ENCODE results near the gene RPL35A. TPM values are rescaled to one million over a fixed set of nuclear protein-coding genes. Genes with fewer than 3 reads are reported as not detected.

The RPL35A gene
- total and polyA plus RNA-seq, 9 of the 15 experiments (the other 6 are each of a cell fraction or from before 2014, with no cell fraction given) = 1,475 to 2,942 (median 2,367) TPM

- TF ChIP-seq, protein P1, sequence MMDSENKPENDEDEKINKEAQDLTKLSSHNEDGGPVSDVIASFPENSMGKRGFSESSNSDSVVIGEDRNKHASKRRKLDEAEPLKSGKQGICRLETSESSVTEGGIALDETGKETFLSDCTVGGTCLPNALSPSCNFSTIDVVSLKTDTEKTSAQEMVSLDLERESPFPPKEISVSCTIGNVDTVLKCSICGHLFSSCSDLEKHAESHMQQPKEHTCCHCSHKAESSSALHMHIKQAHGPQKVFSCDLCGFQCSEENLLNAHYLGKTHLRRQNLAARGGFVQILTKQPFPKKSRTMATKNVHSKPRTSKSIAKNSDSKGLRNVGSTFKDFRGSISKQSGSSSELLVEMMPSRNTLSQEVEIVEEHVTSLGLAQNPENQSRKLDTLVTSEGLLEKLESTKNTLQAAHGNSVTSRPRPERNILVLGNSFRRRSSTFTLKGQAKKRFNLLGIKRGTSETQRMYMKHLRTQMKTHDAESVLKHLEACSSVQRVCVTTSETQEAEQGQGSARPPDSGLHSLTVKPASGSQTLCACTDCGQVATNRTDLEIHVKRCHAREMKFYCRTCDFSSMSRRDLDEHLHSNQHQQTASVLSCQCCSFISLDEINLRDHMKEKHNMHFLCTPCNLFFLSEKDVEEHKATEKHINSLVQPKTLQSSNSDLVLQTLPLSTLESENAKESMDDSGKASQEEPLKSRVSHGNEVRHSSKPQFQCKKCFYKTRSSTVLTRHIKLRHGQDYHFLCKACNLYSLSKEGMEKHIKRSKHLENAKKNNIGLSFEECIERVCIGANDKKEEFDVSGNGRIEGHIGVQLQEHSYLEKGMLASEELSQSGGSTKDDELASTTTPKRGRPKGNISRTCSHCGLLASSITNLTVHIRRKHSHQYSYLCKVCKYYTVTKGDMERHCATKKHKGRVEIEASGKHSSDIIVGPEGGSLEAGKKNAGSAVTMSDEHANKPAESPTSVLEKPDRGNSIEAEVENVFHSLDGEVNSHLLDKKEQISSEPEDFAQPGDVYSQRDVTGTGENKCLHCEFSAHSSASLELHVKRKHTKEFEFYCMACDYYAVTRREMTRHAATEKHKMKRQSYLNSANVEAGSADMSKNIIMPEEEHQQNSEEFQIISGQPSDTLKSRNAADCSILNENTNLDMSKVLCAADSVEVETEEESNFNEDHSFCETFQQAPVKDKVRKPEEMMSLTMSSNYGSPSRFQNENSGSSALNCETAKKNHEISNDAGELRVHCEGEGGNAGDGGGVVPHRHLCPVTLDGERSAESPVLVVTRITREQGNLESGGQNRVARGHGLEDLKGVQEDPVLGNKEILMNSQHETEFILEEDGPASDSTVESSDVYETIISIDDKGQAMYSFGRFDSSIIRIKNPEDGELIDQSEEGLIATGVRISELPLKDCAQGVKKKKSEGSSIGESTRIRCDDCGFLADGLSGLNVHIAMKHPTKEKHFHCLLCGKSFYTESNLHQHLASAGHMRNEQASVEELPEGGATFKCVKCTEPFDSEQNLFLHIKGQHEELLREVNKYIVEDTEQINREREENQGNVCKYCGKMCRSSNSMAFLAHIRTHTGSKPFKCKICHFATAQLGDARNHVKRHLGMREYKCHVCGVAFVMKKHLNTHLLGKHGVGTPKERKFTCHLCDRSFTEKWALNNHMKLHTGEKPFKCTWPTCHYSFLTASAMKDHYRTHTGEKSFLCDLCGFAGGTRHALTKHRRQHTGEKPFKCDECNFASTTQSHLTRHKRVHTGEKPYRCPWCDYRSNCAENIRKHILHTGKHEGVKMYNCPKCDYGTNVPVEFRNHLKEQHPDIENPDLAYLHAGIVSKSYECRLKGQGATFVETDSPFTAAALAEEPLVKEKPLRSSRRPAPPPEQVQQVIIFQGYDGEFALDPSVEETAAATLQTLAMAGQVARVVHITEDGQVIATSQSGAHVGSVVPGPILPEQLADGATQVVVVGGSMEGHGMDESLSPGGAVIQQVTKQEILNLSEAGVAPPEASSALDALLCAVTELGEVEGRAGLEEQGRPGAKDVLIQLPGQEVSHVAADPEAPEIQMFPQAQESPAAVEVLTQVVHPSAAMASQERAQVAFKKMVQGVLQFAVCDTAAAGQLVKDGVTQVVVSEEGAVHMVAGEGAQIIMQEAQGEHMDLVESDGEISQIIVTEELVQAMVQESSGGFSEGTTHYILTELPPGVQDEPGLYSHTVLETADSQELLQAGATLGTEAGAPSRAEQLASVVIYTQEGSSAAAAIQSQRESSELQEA (IDR thresholded peaks at IDR 0.05; ENCODE audit: low read depth) = no peak
- no peak for TF ChIP-seq HMGN3 (IDR thresholded peaks at IDR 0.05; ENCODE audit: borderline replicate concordance, extremely low read depth, insufficient read length, low read depth, low read length)
- peak; percentile 26; the same call in 1 of the 2 replicates for TF ChIP-seq THRAP3 (IDR thresholded peaks at IDR 0.05; ENCODE audit: borderline replicate concordance)
- no peak for TF ChIP-seq ZNF12 (CRISPR knock-in tag; IDR thresholded peaks at IDR 0.05)
- TF ChIP-seq TSC22D4 (tag; IDR thresholded peaks at IDR 0.05) = no peak
- TF ChIP-seq, protein P2, sequence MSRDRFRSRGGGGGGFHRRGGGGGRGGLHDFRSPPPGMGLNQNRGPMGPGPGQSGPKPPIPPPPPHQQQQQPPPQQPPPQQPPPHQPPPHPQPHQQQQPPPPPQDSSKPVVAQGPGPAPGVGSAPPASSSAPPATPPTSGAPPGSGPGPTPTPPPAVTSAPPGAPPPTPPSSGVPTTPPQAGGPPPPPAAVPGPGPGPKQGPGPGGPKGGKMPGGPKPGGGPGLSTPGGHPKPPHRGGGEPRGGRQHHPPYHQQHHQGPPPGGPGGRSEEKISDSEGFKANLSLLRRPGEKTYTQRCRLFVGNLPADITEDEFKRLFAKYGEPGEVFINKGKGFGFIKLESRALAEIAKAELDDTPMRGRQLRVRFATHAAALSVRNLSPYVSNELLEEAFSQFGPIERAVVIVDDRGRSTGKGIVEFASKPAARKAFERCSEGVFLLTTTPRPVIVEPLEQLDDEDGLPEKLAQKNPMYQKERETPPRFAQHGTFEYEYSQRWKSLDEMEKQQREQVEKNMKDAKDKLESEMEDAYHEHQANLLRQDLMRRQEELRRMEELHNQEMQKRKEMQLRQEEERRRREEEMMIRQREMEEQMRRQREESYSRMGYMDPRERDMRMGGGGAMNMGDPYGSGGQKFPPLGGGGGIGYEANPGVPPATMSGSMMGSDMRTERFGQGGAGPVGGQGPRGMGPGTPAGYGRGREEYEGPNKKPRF (IDR thresholded peaks at IDR 0.05; ENCODE audit: low read depth, low read length) = no peak
- TF ChIP-seq C11orf30 (IDR thresholded peaks at IDR 0.05; ENCODE audit: low read depth) = no peak
- TF ChIP-seq ELF4 (CRISPR knock-in tag; IDR thresholded peaks at IDR 0.05) = no peak
- TF ChIP-seq, protein P3, sequence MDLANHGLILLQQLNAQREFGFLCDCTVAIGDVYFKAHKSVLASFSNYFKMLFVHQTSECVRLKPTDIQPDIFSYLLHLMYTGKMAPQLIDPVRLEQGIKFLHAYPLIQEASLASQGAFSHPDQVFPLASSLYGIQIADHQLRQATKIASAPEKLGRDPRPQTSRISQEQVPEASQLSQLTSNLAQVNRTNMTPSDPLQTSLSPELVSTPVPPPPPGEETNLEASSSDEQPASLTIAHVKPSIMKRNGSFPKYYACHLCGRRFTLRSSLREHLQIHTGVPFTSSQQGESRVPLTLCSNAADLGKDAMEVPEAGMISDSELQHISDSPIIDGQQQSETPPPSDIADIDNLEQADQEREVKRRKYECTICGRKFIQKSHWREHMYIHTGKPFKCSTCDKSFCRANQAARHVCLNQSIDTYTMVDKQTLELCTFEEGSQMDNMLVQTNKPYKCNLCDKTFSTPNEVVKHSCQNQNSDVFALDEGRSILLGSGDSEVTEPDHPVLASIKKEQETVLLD (IDR thresholded peaks at IDR 0.05) = no peak
- TF ChIP-seq ATF3 (IDR thresholded peaks at IDR 0.05) = no peak
- no peak for TF ChIP-seq ATF3 (CRISPR knock-in tag; conservative IDR thresholded peaks at IDR 0.05)
- TF ChIP-seq ZNF589 (CRISPR knock-in tag; IDR thresholded peaks at IDR 0.05; ENCODE audit: low read depth) = no peak; the same call in 1 of the 2 replicates
- no peak for TF ChIP-seq XRCC4 (IDR thresholded peaks at IDR 0.05; ENCODE audit: extremely low read depth, insufficient read depth, insufficient read length)
These were observed 7.8 kb downstream of the RPL35A start (continued) for GRCh38 chr3:197957790-197958133.

Measured in K562 (cell line).